Testis (tissue), 3 donors: Measurements from ENCODE around the gene SDC1. TPM values are rescaled to one million over a fixed set of nuclear protein-coding genes. Genes with fewer than 3 reads are reported as not detected.

Source experiments
- DNase-seq: peaks from one replicate; pipeline ENCODE4 v3.0.0-alpha.2; 2019
- H3K27ac ChIP-seq, 2 donors: fragments of 200-600 bp; sonication (generic); one replicate each; pipeline ENCODE4 v1.5.1; 2019
- H3K27me3 ChIP-seq: fragments of 200-600 bp; sonication (generic); one replicate; pipeline ENCODE4 v1.5.1; 2019
- H3K36me3 ChIP-seq: fragments of 200-600 bp; sonication (generic); one replicate; pipeline ENCODE4 v1.5.1; 2017; ENCODE audit warnings: low read depth; ENCODE audit errors: missing control alignments
- H3K4me1 ChIP-seq: fragments of 200-600 bp; sonication (generic); one replicate; pipeline ENCODE4 v1.5.1; 2019
- H3K4me3 ChIP-seq, 2 donors: fragments of 200-600 bp; sonication (generic); one replicate each; pipeline ENCODE4 v1.5.1; 2017 to 2019
- H3K9me3 ChIP-seq: fragments of 200-600 bp; sonication (generic); one replicate; pipeline ENCODE4 v1.5.1; 2017
- CTCF ChIP-seq, 3 experiments: fragments of 450-650 bp in 2 of 3; fragments of 200-600 bp in 1 of 3; sonication (generic) in 1 of 3; IDR thresholded peaks; one replicate each; pipeline ENCODE4 v1.5.1; 2016 to 2019; ENCODE audit warnings: antibody characterized with exemption in 3 of 3, mild to moderate bottlenecking in 2 of 3, moderate library complexity in 1 of 3
- POLR2A ChIP-seq: fragments of 450-650 bp; IDR thresholded peaks from one replicate; pipeline ENCODE4 v1.6.1; 2017; ENCODE audit warnings: antibody characterized with exemption, mild to moderate bottlenecking, moderate library complexity
- WGBS, 2 donors: methylation state at CpG; one replicate each; pipeline ENCODE4 v1.1.5; 2018; 5-methylcytosine and 5-hydroxymethylcytosine counted together
- intact Hi-C: fragments of 100-400 bp; cut with DNase I; formaldehyde crosslinking; loops from one replicate; pipeline ENCODE4 v1.15.1; 2023; ENCODE audit warnings: low total_unique reads
- polyA plus RNA-seq: library from polyadenylated mRNA; stranded (reverse); fragments of 350-450 nt; fragmentation: Illumina TruSeq; extraction: RNeasy Lipid Tissue Mini Kit (QIAGEN cat#74804); gene quantifications from one replicate; pipeline ENCODE4 v1.2.3, GENCODE V29; 2014; ENCODE audit warnings: low read depth, low replicate concordance; ENCODE audit not compliant: insufficient read depth
- total RNA-seq, 2 donors: library from RNA; depleted of rRNA; stranded (reverse); fragments of >200 nt; gene quantifications; one replicate each; pipeline ENCODE4 v1.2.3, GENCODE V29; 2016

The SDC1 gene
- total and polyA plus RNA-seq, 3 donors from 2014 or later: 8.7 to 11.9 (median 9.2) TPM

- no peak overlapping the region for H3K27ac ChIP-seq
- WGBS, 2 donors: 93 to 95% methylated on average over 9 to 22 of the region's 22 CpGs
- intact Hi-C loops: no loop called here
These were observed 8.6 kb downstream of the SDC1 start for GRCh38 chr2:20216130-20217025.

DNA sequence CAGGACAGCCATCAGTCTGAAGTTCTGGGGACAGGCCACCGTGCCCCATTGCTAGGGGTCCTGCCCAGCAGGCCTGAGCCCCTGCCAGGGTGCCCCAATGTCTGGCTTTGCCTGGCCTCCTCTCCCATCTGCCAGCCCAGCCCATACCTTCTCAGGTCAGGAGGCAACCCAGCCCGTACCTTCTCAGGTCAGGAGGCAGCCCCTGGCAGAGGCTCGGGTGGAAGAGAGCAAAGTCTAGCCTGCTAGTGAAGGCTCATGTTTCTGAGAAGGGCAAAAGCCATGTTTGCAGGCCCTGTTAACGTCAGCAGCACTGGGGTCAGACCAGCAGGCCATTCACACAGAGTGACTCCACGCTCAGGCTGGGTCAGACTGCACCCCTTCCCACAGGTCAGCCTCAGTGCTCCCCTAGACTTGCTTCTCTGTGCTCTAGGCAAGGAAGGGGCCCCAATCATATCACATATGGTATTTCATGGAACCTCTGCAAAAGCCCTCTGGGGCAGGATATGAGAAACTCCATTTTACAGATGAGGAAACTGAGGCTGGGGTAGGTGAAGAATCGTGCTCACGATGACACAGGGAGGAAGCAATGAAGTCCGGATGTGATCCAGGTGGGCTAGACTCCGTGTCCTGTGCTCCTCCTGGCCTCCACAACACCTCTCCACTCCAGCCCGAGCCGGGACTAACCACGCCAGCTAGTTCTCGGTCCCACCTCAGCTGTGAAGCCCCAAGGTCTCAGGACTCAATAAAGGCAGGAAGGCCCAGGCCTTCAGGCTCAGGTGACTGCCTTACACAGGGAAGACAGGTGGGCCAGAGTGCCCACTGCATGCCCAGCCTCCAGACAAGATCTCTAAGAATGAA, 9.5 kb downstream of the SDC1 start:
- DNase-seq: no peak
- Histone ChIP-seq H3K27ac (no peak overlapping the region), H3K36me3 (no peaks in the 10 kb centered on the region), H3K4me1 (peaks cover 14% of the 10 kb centered on the region), H3K9me3 (no peaks in the 10 kb centered on the region), H3K27me3 (no peaks in the 10 kb centered on the region), H3K4me3 (no peak overlapping the region)
- WGBS, 2 donors: 87 to 97% methylated on average over 10 to 13 of the region's 13 CpGs
- TF ChIP-seq CTCF (IDR thresholded peaks at IDR 0.05): no peak
- TF ChIP-seq POLR2A: no peak
- intact Hi-C loops: no loop called here

More at GRCh38 chr2:20216130-20217025, 8.6 kb downstream of the SDC1 start:
- peaks cover 17% of the 10 kb centered on the region for H3K4me1 ChIP-seq
- H3K36me3 ChIP-seq: no peaks in the 10 kb centered on the region
- TF ChIP-seq CTCF (IDR thresholded peaks at IDR 0.05) (no peak), POLR2A (no peak)
- H3K4me3 ChIP-seq: no peak overlapping the region
- DNase-seq: no peak
- no peaks in the 10 kb centered on the region for H3K9me3 ChIP-seq
- no peaks in the 10 kb centered on the region for H3K27me3 ChIP-seq

DNA sequence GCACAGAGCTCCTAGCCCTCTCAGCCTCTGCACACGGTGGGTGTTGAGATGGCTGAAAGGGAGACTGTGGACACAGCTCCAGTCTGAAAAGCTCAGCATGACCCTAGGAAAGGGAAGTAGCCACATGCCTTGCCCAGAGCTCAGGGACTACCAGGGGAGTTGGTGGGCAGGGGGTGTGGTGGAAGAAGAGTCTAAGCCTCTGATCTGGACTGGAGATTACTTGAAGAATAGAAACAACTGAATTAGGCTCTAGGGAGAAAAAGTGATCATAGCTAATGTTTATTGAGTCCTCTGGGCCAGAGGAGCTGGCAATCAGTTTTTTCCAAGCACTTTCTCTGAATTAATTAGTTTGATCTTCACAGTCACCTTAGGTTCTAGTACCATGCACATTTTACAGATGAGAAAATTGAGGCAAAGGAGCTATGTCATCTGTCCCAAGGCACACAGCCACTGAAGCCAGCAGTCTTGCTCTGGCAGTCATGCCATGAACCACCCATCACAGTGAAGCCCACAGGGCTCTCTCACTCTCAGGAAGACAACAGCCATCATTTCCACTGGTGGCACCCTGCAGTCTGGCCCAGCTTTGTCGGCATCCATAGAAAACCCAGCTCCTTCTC, 10.3 kb downstream of the SDC1 start:
- H3K36me3 ChIP-seq: no peaks in the 10 kb centered on the region
- whole genome bisulfite sequencing, 2 donors: 75 to 97% methylated on average over 2 of the region's 2 CpGs
- H3K4me3 ChIP-seq: no peak overlapping the region
- no peak for DNase-seq
- H3K27ac ChIP-seq: no peak overlapping the region
- H3K9me3 ChIP-seq: no peaks in the 10 kb centered on the region
- H3K27me3 ChIP-seq: no peaks in the 10 kb centered on the region
- H3K4me1 ChIP-seq: peaks cover 14% of the 10 kb centered on the region
- intact Hi-C loops: no loop called here
- TF ChIP-seq POLR2A (no peak), CTCF (IDR thresholded peaks at IDR 0.05) (no peak)

DNA sequence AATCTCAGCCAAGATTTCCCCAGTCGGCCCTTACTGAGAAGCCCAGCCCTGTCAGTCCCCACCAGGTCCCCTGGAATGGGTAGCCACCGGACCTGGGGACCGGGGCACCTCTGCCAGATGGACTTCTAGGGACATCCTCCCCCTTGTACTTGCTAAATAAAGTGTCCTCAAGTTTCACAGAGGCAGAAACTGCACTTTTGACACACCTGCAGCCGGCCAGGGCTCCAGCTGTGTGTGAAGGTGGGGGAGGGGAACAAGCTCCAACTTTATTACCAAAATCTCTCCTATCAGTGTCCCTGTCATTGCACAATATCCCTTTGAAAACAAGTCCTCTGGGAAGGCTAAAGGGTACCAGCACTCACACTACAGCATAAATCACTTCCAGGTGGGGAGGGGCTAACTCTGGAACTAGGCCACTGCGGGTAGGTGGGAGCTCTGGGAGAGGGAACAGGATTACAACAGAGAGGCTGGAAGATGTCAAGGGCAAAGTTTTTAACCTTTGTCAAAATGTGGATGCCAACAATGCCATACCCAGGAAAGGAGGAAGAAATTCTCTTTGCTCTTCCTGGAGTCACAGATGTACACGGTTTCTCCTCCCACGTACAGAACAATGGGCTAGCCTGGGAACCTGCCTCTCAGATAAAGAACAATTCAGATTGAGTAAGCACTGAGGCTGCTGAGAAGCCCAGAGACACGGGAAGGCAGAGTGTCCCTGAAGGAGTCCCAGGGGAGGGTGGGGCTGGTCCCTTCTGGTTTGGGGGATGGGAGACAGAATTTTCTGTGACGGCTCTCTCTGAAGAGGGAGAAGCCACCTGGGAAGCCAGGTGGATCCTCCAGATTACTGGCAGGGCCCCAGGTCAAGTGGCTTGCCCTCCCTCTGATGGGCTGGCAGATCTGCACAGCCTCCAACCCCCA, 11.0 kb downstream of the SDC1 start:
- no peak overlapping the region for H3K27ac ChIP-seq
- no peaks in the 10 kb centered on the region for H3K9me3 ChIP-seq
- no peak for TF ChIP-seq POLR2A
- TF ChIP-seq CTCF (IDR thresholded peaks at IDR 0.05): no peak
- H3K36me3 ChIP-seq: no peaks in the 10 kb centered on the region
- peaks cover 14% of the 10 kb centered on the region for H3K4me1 ChIP-seq
- DNase-seq: no peak
- H3K27me3 ChIP-seq: no peaks in the 10 kb centered on the region
- no peak overlapping the region for H3K4me3 ChIP-seq
- intact Hi-C loops: no loop called here
- 67 to 68% methylated on average over 6 to 9 of the region's 9 CpGs for WGBS, 2 donors
